Activated naive CD4-positive, alpha-beta T cell treated with anti-CD3 and anti-CD28 coated beads for 36 hours (primary cell): Measurements from ENCODE around the gene TPSG1. TPM values are rescaled to one million over a fixed set of nuclear protein-coding genes. Genes with fewer than 3 reads are reported as not detected.
"Not testable (repeated sequence)": the region's sequence is repeated elsewhere in the genome, so short reads cannot be mapped to it uniquely, and the experiment has no call there.

Source experiments
- CTCF ChIA-PET: fragments of 350-600 bp; sonication (Branson Sonifier 250); formaldehyde crosslinking; loops from one replicate; lab custom pipeline; 2021; ENCODE audit warnings: antibody characterized with exemption; lab: Charles Lee
- DNase-seq: peaks from one replicate; pipeline ENCODE4 v3.0.0-alpha.2; 2020
- H3K27ac Mint-ChIP-seq: one replicate; pipeline ENCODE4 v1.8.0; 2021; ENCODE audit warnings: mild to moderate bottlenecking, mixed read lengths
- H3K27me3 Mint-ChIP-seq: one replicate; pipeline ENCODE4 v1.8.0; 2021; ENCODE audit warnings: low read depth, mixed read lengths
- H3K36me3 Mint-ChIP-seq: one replicate; pipeline ENCODE4 v1.8.0; 2021; ENCODE audit warnings: low read depth, mixed read lengths
- H3K4me1 Mint-ChIP-seq: one replicate; pipeline ENCODE4 v1.8.0; 2021; ENCODE audit warnings: low read depth, mixed read lengths
- H3K4me3 Mint-ChIP-seq: one replicate; pipeline ENCODE4 v1.8.0; 2021; ENCODE audit warnings: mild to moderate bottlenecking, moderate library complexity, mixed read lengths
- H3K9me3 Mint-ChIP-seq: one replicate; pipeline ENCODE4 v1.8.0; 2021; ENCODE audit warnings: mixed read lengths
- intact Hi-C: fragments of 100-400 bp; cut with micrococcal nuclease; formaldehyde crosslinking; loops from one replicate; pipeline ENCODE4 v1.15.1; 2023
- total RNA-seq, 2 experiments: library from RNA; stranded (reverse); gene quantifications; one replicate each; pipeline ENCODE4 v1.2.3, GENCODE V29; 2021

Gene TPSG1
- total RNA-seq: not detected

DNA sequence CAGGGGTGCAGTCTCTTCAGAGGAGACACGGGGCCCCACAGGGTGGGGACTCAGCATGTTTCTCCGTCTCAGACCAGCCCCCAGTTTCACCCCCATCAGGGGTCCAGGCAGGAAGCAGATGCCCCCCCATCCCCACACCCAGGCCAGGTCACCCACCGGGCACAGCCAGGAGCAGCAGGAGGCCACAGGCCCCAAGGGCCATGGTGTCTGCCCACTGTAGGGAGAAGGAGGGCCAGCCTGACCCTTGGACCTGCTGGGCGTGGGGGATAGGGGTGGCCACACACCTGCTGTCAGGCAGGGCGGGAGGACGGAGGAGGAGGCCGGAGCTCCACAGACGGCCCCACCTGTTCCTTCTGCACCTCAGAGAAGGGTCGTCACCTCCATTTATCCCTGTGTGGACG, at the start of gene TPSG1:
TSS of gene TPSG1 (minus strand) at position 218 of the 401 bp plus-strand sequence. CDS start at position 202, 16 bp downstream.
- H3K36me3 Mint-ChIP-seq: no peaks in the 10 kb centered on the region
- no peaks in the 10 kb centered on the region for H3K9me3 Mint-ChIP-seq
- H3K4me3 Mint-ChIP-seq: no peak within 1 kb of the TSS
- H3K4me1 Mint-ChIP-seq: no peaks in the 10 kb centered on the region
- DNase-seq: no peak
- CTCF ChIA-PET: no interaction called here
- intact Hi-C loops: no loop called here
- no peak within 1 kb of the TSS for H3K27ac Mint-ChIP-seq
- no peaks in the 10 kb centered on the region for H3K27me3 Mint-ChIP-seq

DNA sequence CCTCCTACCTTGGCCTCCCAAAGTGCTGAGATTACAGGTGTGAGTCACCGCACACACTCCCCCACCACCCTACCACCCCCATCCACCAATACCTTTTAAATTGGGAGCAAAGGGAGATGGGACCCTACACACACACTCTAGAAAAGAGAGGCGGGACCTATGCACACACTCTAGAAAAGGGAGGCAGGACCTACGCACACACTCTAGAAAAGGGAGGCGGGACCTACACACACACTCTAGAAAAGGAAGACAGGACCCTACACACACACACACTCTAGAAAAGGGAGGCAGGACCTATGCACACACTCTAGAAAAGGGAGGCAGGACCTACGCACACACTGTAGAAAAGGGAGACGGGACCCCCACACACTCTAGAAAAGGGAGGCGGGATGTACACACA, 49.7 kb upstream of the TPSG1 start:
- H3K27ac Mint-ChIP-seq: no peak overlapping the region
- no peak overlapping the region for H3K4me3 Mint-ChIP-seq
- H3K9me3 Mint-ChIP-seq: no peaks in the 10 kb centered on the region
- intact Hi-C loops: no loop called here
- no peaks in the 10 kb centered on the region for H3K36me3 Mint-ChIP-seq
- CTCF ChIA-PET: no interaction called here
- no peak for DNase-seq
- H3K4me1 Mint-ChIP-seq: no peaks in the 10 kb centered on the region
- H3K27me3 Mint-ChIP-seq: peaks cover 15% of the 10 kb centered on the region

GRCh38 chr16:1273816-1274215, 48.7 kb upstream of the TPSG1 start:
- H3K9me3 Mint-ChIP-seq: no peaks in the 10 kb centered on the region
- H3K4me3 Mint-ChIP-seq: no peak overlapping the region
- no peak overlapping the region for H3K27ac Mint-ChIP-seq
- CTCF ChIA-PET: interaction anchor here (0.8 kb wide), 1 partner anchor 90 kb away, joined by 3 read pairs; no protein-coding TSS in a partner anchor
- no peaks in the 10 kb centered on the region for H3K36me3 Mint-ChIP-seq
- intact Hi-C loops: no loop called here
- no peak for DNase-seq
- H3K27me3 Mint-ChIP-seq: peaks cover 15% of the 10 kb centered on the region
- H3K4me1 Mint-ChIP-seq: no peaks in the 10 kb centered on the region

DNA sequence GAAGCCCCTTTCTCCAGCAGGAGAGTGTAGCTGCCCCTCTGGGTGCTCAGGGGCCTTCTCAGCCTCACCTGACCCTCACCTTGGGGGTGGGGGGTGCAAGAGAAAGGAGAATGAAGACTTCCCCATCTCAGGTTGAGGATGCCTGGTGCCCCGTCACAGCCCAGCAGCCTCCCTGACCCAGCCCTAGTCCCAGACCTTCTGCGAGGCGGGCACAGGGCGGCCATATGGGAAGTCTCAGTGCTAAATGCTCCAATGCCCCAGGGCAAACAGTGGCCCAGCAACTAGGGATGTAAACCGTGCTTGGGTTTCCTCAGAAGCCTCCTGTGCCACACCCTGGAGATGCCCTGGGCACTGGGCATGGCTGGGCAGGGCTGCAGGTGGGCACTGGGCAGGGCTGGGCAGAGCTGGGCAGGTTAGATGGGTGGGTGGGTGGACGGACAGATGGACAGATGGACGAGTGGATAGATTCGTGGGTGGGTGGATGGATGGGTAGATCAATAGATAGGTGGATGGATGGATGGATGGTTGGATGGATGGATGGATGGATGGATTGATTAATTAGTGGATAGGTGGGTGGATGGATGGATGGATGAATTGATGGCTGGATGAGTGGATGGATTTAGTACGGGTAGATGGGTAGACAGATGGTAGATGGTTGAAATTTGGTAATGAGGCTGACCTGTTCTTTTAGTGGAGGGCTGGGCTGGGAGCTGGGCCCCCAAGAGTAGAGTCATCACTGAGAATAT, 47.6 kb upstream of the TPSG1 start:
- Mint-ChIP-seq H3K9me3 (no peaks in the 10 kb centered on the region), H3K4me1 (no peaks in the 10 kb centered on the region), H3K4me3 (no peak overlapping the region), H3K27me3 (peaks cover 9% of the 10 kb centered on the region), H3K27ac (no peak overlapping the region), H3K36me3 (no peaks in the 10 kb centered on the region)
- CTCF ChIA-PET: no interaction called here
- DNase-seq: no peak
- intact Hi-C loops: no loop called here

DNA sequence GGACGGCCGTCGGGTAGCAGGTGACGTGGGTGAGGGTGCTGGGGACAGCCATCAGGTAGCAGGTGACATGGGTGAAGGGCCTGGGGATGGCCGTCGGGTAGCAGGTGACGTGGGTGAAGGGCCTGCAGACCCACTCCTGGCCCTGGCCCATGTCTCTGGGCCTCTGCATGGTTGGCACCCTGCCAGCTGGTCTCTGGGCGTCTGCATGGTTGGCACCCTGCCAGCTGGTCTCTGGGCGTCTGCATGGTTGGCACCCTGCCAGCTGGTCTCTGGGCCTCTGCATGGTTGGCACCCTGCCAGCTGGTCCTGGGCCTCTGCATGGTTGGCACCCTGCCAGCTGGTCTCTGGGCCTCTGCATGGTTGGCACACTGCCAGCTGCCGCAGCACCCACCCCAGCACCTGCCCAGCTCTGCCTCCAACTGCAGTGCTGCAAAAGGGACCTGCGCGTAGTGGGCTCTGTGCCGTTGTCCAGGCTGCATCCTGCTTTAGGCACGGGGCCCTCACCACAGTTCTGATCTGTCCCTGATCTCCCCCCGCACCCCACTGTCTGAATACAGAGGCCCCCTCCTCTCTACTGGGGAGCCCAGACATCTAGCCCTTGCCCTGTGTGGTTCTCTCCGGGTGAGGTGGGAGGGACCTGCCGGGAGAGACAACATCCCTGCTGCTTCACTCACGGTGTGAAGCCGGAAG, 46.8 kb upstream of the TPSG1 start:
- H3K27ac Mint-ChIP-seq, H3K36me3 Mint-ChIP-seq, DNase-seq, intact Hi-C loops, H3K4me3 Mint-ChIP-seq, H3K4me1 Mint-ChIP-seq, H3K27me3 Mint-ChIP-seq, H3K9me3 Mint-ChIP-seq: not testable (repeated sequence)
- CTCF ChIA-PET: interaction anchor here (0.9 kb wide), 1 partner anchor 61 kb away, joined by 5 read pairs; no protein-coding TSS in a partner anchor

DNA sequence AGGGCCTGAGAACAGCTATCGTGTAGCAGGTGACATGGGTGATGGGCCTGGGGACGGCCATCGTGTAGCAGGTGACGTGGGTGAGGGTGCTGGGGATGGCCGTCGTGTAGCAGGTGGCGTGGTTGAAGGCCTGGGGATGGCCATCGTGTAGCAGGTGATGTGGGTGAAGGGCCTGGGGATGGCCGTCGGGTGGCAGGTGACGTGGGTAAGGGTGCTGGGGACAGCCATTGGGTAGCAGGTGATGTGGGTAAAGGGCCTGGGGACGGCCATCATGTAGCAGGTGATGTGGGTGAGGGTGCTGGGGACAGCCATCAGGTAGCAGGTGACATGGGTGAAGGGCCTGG, 46.3 kb upstream of the TPSG1 start:
- Mint-ChIP-seq H3K27ac (no peak overlapping the region), H3K36me3 (no peaks in the 10 kb centered on the region)

GRCh38 chr16:1269418-1269817, 44.4 kb upstream of the TPSG1 start:
- H3K36me3 Mint-ChIP-seq, H3K27me3 Mint-ChIP-seq, CTCF ChIA-PET, H3K9me3 Mint-ChIP-seq, intact Hi-C loops, DNase-seq, H3K4me3 Mint-ChIP-seq, H3K27ac Mint-ChIP-seq, H3K4me1 Mint-ChIP-seq: not testable (repeated sequence)

More for the DNA sequence above, 46.3 kb upstream of the TPSG1 start:
- Mint-ChIP-seq H3K27me3 (peaks cover 6% of the 10 kb centered on the region), H3K4me3 (no peak overlapping the region), H3K4me1 (no peaks in the 10 kb centered on the region), H3K9me3 (no peaks in the 10 kb centered on the region)
- intact Hi-C loops: no loop called here
- DNase-seq: no peak
- CTCF ChIA-PET: interaction anchor here (0.9 kb wide), 1 partner anchor 61 kb away, joined by 5 read pairs; no protein-coding TSS in a partner anchor

- Mint-ChIP-seq H3K9me3 (peaks cover 7% of the 10 kb centered on the region), H3K4me1 (no peaks in the 10 kb centered on the region), H3K4me3 (no peak overlapping the region), H3K36me3 (no peaks in the 10 kb centered on the region), H3K27me3 (peaks cover 6% of the 10 kb centered on the region), H3K27ac (no peak overlapping the region)
- DNase-seq: no peak
- CTCF ChIA-PET: no interaction called here
- intact Hi-C loops: no loop called here
Measured at GRCh38 chr16:1265826-1266225, 40.8 kb upstream of the TPSG1 start.

GRCh38 chr16:1265090-1265630, 40.1 kb upstream of the TPSG1 start:
- Mint-ChIP-seq H3K9me3 (peaks cover 7% of the 10 kb centered on the region), H3K4me1 (no peaks in the 10 kb centered on the region), H3K27me3 (peaks cover 10% of the 10 kb centered on the region), H3K36me3 (no peaks in the 10 kb centered on the region), H3K27ac (no peak overlapping the region), H3K4me3 (no peak overlapping the region)
- CTCF ChIA-PET: no interaction called here
- no peak for DNase-seq
- intact Hi-C loops: no loop called here

DNA sequence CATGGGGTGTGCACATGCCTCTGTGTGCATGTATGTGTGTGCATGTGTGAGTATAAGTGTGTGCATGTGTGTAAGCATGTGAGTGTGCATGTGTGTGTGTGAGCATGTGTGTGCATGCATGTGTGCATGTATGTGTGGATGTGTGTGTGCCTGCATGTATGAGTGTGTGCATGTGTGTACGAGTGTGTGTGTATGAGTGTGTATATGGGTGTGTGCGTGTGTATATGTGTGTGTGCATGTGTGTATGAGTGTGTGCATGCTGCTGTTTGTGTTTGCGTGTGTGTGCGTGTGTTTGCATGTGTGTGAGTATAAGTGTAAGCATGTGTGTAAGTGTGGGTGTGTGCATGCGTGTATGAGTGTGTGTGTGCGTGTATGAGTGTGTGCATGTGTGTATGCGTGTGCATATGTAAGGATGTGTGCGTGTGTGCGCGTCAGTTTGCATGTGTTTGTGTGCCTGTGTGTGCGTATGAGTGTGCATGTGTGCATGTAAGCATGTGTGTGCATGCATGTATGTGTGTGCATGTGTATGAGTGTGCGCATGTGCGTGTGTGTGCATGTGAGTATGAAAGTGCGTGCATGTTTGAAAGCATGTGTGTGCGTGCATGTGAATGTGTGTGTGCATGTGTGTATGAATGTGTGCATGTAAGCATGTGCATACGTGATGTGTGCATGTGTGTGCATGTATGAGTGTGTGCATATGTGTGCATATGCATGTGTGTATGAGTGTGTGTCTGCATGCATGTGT, 39.4 kb upstream of the TPSG1 start:
- intact Hi-C loops: no loop called here
- H3K36me3 Mint-ChIP-seq: no peaks in the 10 kb centered on the region
- H3K27me3 Mint-ChIP-seq: peaks cover 10% of the 10 kb centered on the region
- no peak overlapping the region for H3K27ac Mint-ChIP-seq
- CTCF ChIA-PET: no interaction called here
- H3K4me3 Mint-ChIP-seq: no peak overlapping the region
- no peak for DNase-seq
- H3K4me1 Mint-ChIP-seq: no peaks in the 10 kb centered on the region
- peaks cover 7% of the 10 kb centered on the region for H3K9me3 Mint-ChIP-seq

- intact Hi-C loops: no loop called here
- Mint-ChIP-seq H3K36me3 (no peaks in the 10 kb centered on the region), H3K9me3 (peaks cover 7% of the 10 kb centered on the region), H3K27ac (no peak overlapping the region), H3K4me1 (peaks cover 5% of the 10 kb centered on the region), H3K27me3 (peaks cover 15% of the 10 kb centered on the region), H3K4me3 (no peak overlapping the region)
- CTCF ChIA-PET: no interaction called here
- no peak for DNase-seq
Measured at GRCh38 chr16:1263591-1264344, 38.7 kb upstream of the TPSG1 start.

GRCh38 chr16:1262846-1263221, 37.8 kb upstream of the TPSG1 start:
- CTCF ChIA-PET: no interaction called here
- no peak overlapping the region for H3K27ac Mint-ChIP-seq

More at GRCh38 chr16:1262846-1263221, 37.8 kb upstream of the TPSG1 start:
- H3K4me1 Mint-ChIP-seq: peaks cover 5% of the 10 kb centered on the region
- H3K4me3 Mint-ChIP-seq: no peak overlapping the region
- no peak for DNase-seq
- H3K27me3 Mint-ChIP-seq: peaks cover 15% of the 10 kb centered on the region
- no peaks in the 10 kb centered on the region for H3K36me3 Mint-ChIP-seq
- intact Hi-C loops: no loop called here
- H3K9me3 Mint-ChIP-seq: peaks cover 7% of the 10 kb centered on the region
